Ammon's horn (tissue), 1 donor: ENCODE measurements around the gene ALAD.
"Not testable (repeated sequence)": the region's sequence is repeated elsewhere in the genome, so short reads cannot be mapped to it uniquely, and the experiment has no call there.

Source experiments
- DNase-seq: peaks from one replicate; pipeline ENCODE4 v3.0.0-alpha.2; 2016; ENCODE audit warnings: low spot score

The ALAD gene

DNA sequence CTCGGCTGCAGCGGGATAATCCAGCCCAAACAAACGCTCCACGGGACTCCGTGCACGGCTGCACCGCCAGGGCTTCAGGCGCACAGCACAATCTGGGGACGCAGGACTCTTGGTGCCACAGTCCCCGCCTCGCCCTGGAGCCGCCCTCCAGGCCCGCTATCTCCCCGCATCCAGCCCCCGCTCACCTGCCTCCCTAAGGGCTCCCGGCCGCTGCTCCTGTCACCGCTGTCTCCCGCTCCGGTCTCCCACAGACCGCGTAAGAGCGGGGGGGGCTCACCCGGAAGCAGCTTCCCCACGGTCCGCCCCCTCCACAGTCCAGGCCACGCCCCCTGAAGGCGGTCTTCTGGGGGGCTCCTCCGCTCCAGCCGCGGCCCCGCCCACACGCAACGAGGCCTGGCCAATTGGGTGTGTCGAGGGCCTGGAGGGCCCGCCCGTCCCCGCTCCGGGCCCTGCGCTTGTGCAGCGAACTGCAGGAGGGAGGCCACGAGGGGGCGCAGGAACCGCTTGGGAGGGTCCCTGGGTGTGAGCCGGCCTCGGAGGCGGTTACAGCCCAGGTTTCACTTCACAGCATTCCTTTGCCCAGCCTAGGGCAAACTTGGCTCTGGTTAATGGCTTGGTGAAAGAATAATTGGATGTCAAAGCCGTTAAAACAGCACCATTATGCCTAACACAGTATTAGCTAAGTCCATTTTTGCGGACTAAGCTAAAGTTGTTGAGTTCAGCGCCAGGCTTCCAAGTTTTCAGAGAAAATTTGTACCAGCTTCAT is at the start of gene ALAD:
Gene ALAD, minus strand, starts transcription at position 258 of the 766 bp plus-strand sequence. CDS start 7,725 bp downstream, outside the sequence.
- DNase-seq = peak; percentile 99

GRCh38 chr9:113449376-113449775 is 48.3 kb upstream of the ALAD start:
- DNase-seq = no peak

DNA sequence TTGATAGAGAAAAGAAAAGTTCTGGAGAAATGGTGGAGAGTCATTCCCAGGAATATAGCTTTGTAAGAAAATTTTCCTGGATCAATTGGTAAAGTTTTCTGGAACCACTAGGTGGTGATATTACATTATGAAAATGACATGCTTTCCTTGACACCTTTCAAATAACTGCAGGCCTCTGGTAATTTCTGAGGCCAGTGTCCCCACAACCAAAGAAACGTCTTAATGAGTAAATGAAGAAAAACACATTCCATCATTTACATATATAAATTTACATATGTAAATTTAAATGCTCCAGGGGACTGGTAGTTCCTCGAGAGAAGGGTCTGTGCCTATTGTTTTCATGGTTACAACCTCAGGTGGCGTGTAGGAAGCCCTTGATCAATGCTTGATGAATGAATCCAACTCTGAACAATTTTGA is 45.2 kb upstream of the ALAD start:
- DNase-seq = peak; percentile 62

DNA sequence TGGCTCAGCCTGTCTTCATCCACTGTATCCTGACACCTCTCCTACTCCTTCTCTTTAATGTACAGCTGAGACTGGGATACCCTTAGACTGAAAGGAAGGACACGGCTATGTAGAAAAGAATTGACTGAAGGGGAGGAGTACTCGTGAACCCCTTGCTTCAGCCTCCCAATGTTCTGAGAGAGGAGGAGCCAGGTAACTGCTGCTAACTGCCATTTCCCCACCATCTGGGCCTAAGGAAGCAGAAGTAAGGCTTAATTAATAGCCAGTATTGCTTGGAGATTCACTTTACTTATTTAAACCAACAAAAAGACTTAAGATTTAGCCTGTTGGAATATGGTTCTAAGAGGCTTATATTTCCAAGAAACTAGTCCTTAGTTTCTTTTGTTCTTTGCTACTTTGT is 43.7 kb upstream of the ALAD start:
- no peak for DNase-seq

DNA sequence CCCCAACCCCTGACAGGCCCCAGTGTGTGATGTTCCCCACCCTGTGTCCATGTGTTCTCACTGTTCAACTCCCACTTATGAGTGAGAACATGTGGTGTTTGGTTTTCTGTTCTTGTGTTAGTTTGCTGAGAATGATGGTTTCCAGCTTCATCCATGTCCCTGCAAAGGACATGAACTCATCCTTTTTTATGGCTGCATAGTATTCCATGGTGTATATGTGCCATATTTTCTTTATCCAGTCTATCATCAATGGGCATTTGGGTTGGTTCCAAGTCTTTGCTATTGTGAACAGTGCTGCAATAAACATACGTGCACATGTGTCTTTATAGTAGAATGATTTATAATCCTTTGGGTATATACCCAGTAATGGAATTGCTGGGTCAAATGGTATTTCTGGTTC is 36.6 kb upstream of the ALAD start:
- DNase-seq = not testable (repeated sequence)

DNA sequence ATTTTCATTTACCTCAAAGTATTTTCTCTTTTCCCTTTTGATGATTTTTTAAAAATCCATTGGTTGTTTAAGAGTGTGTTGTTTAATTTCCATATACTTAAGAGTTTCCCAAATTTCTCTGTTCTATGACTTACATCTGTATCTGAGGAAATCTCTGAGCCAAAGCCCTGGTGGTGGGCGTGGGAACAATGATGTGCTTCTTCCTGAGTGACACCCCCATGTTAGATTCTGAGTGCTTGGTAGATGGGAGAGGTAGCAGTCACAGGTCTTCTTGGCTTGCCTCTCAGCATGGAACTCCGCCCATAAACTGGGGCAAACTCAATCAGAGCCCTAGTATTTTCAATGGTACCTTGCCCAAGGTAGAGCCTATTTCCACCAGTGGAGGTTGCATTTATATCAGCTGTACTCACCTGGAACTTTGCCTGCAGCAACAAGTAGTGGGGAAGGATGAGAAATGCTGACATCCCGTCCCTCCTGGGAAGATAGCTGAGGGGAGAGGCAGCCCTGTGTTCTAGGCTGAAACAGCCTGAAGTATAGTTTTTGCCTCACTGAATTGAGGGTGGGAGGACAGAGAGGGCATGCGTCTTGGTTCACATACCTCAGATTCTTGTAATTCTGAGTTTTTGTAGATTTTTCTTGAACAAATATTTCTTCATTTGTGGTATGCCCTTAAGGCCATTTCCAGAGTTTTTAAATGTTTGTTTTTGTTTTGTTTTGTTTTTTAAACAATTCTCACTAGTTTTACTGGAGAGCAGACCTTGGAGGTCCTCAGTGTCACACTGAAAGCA is 35.8 kb upstream of the ALAD start:
- DNase-seq = no peak

DNA sequence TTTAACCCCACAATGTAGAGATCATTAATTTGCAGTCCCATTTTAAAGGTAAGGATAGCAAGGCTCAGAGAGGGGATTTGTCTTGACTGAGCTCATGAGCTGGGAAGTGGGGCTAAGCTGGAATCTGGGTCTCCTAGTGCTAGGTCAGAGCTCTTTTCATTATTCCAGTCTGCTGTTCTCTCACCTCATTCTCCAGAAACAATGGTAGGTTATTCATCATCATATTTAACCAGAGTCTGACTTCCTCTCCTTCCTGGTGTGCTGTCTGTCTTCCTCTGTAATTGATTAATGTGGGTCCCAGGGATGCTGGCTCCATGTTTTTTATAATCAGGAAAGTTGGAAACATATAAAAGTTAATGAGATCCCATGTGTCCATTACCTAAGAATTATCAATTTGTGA is 30.1 kb upstream of the ALAD start:
- no peak for DNase-seq

DNA sequence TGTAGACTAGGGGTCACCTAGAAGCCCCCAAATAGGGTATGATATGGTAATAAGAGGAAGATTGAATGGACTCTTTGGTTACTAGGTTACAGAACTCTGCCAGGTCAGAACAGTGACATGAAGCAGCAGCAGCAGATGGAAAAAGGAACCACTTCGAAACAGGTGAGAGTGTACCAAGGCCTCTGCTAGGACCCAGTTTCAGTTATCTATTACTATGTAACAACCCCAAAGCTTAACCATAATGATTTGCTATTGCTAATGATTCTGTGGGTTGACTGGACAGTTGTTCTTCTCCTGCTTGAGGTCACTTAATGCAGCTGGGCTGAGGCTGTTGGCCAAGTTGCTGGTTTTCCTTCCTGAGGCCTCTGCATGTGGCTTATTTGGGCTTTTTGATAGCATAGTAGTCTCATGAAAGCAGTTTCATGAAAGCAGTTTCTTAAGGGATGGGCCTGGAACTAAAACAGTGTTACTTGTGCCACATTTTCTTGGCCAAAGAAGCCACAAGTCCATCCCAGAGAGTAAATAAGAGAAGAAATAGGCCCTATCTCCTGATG is 27.1 kb upstream of the ALAD start:
- DNase-seq = no peak

- no peak for DNase-seq
These were observed 26.5 kb upstream of the ALAD start for GRCh38 chr9:113427629-113428028.

DNA sequence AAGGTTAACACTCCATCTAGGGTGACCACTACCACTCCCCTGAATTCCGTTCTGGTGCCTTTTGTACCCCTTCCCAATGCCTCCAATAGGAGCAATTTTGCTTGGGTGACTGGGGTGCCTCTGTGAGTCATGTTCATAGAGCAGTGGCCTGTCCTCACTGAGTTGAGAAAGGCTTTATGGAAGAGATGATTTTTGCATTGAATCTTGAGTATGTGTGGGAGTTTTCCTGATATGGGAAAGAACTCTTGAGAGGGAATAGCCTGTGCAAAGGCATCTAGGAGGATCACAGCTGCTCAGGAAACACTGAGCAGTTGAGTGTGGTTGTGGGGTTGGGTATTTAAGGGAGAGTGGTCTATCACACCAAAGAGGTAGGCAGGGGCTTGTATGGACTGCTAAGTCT is 25.6 kb upstream of the ALAD start:
- DNase-seq = no peak

DNA sequence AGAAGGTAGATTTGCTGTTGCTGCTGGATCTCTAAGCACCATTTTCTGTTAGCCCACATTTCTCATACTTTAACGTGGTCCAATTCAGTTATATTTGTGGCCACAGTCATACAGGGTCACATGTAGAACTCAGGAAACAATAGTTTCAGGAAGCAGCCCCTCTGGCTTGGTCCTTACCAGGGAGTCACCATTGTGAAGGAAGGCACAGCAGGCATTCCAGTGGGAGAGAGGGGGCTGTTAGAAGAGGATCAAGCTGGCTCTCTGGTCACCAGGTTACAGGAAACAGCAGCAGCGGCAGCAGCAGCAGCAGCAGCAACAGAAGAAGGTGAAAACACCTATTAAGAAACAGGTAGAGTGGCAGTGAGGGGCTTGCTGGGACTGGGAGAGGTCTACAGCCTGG is 24.0 kb upstream of the ALAD start:
- no peak for DNase-seq

GRCh38 chr9:113421726-113422125 is 20.6 kb upstream of the ALAD start:
- DNase-seq = no peak

DNA sequence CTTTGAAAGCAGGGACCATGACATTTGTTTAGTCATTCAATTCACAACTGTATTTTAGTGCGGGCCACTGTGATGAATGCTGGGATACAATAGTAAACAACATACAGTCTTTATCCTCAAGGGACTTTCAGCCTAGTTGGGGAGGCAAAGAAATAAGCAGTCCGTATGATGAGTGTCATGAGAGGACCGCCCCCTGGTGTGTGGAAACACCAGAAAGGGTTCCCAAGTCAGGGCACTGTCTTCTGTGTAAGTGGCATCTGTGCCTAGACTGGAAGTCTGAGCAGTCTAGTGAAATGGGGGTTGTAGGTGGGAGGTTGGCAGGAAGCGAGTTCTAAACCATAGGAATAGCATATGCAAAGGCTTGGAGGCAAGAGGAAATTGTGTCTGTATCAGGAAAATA is 16.3 kb upstream of the ALAD start:
- DNase-seq = no peak

GRCh38 chr9:113416149-113416721 is 15.2 kb upstream of the ALAD start:
- peak; percentile 48 for DNase-seq

- peak; percentile 96 for DNase-seq
These were observed 9.3 kb upstream of the ALAD start, which contains the start of the genes C9orf43 and POLE3 for GRCh38 chr9:113410207-113410864. TSS of gene C9orf43 (plus strand) at chr9:113410747. CDS start at chr9:113413494, 2,747 bp downstream. TSS of gene POLE3 (minus strand) at chr9:113410675. CDS start at chr9:113410293, 382 bp downstream.

DNA sequence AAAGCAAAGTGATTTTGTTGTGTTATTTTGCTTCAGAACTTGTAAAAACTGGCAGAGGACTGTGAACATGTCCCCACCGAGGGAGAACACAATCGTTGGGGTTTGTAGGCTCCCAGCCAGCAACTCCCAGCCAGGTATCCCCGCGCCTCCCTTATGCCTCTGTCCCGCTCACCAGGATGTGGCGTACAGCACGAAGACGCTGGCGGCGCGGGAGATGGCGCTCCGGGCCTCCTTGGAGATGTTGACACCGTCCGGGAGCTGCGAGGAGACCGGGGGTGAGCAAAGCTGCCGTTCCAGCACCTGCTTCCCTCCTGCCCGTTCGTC is 8.8 kb upstream of the ALAD start:
- no peak for DNase-seq

- no peak for DNase-seq
These were observed 8.4 kb upstream of the ALAD start for GRCh38 chr9:113409481-113409880.

- peak; percentile 75 for DNase-seq
These were observed 5.9 kb upstream of the ALAD start for GRCh38 chr9:113406873-113407511.

DNA sequence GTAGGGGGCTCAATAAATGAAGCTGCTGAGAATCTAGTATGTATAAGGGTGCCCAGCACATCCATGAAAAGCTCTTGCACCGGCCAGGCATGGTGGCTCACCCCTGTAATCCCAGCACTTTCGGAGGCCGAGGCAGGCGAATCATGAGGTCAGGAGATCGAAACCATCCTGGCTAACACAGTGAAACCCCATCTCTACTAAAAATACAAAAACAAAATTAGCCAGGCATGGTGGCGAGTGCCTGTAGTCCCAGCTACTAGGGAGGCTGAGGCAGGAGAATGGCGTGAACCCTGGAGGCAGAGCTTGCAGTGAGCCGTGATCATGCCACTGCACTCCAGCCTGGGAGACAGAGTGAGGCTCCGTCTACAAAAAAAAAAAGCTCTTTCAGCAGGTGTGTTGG is 5.3 kb upstream of the ALAD start:
- DNase-seq = not testable (repeated sequence)

DNA sequence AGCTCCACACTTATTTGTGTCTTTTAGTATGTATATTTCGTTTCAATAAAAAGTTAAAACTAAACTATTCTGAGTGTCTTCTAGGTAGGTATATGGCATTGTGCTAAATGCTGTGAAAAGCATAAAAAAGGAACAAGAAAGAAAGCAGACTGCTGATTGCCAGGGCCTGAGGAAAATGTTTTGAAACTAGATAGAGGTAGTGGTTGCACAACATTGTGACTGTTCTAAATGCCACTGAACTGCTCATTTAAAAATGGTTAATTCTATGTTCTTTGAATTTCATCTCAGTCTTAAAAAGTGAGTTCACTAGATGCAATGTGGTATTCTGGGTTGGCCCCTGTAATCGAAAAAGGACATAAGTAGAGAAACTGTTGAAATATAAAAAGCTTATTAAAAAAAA is 2.6 kb upstream of the ALAD start:
- no peak for DNase-seq

DNA sequence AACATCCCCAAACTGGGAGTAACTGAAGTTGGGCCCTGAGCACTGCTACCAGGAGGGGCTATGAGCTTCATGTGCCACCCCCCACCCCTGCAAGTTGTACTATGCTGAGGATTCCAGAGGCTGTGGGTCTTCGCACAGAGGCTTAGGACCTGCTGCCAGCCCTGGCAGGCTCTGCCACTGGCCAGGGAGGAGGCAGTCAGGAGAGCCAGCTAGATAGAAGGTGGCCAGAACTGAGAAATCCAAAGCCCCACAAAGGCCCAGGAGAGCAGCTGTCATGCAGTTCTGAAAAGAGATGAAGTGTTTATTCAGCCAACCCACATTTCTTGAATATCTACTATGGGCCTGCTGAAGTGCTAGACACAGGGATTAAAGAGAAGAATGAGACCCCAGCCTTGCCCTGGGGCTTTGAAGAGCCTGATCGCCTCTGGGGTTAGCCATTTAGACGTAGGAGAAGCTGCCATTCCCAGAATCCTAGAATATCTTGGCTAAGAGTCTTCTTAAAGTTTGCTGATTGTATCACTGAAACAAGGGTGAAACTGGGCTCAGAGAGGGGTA is 1.4 kb downstream of the ALAD start:
- no peak for DNase-seq
